ENCODE data around the gene TCEA2.

The TCEA2 gene

DNA sequence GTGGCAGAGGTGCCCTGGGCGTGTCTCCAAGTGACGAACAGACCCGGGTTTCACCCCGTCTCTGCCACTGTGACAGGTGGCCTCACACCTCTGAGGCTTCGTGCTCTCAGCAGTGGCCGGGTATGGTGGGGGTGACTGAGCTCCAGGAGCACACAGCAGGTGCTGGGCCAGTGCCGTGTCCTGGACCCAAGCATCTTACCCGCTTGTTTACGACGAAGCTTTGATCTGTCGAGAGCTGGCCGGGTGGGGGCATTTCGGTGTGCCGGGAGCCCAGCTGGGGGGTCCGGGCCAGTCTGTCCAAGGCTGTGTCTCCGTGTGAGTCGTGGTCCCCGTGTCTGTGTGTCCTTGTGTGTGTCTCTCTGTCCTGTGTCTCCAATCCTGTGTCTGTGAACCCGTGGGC, 28.3 kb downstream of the TCEA2 start:
- no peak for DNase-seq

DNA sequence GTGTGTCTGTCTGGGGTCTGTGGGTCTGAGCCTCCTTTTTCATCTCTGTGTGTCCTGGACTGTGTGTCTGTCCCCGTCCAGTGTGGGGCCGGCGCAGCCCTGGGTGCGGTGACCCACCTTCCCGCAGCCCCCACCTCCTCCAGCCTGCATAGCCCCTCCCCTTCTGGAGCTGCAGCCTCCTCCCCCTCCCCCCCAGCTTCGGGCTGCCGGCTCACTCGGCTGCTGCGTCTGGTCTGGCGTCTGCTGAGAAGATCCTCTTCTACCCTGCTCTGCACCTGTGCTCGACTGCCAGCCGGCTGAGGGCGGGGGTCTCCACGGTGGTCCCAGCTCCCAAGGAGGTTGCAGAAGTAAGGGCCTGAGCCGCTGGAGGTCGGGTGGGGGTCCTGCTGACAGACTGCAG, 28.8 kb downstream of the TCEA2 start:
- peak in 8 of 51 donors; percentile 26 to 50 (median 36) for DNase-seq

DNA sequence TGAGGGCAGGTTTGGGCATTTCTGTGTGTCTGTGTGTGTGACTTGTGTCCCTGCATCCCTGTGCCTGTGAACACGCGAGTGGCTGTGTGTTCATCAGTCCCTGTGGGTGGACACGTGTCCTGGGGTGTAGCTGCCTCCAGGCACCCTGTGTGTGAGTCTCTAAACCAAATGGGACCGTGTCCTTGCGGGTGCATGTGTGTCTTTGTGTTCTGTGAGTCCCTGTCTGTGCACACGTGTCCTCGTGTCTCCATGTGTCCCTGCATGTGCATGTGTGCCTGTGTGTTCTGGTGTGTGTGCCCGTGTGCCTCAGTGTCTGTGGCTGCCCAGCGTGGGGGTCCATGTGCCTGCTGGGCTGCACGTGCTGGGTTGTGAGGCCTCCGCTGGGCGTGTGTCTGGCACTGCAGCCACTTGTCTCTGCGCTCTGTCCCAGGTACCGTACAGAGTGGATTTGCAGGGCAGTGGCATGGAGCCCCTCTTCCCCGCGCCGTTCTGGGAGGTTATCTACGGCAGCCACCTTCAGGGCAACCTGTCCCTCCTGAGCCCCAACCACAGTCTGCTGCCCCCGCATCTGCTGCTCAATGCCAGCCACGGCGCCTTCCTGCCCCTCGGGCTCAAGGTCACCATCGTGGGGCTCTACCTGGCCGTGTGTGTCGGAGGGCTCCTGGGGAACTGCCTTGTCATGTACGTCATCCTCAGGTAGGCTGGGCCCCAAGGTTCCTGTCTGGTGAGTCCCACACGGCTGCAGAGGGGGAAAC, 29.4 kb downstream of the TCEA2 start:
- DNase-seq: peak in 2 of 51 donors; percentile 23 to 42

DNA sequence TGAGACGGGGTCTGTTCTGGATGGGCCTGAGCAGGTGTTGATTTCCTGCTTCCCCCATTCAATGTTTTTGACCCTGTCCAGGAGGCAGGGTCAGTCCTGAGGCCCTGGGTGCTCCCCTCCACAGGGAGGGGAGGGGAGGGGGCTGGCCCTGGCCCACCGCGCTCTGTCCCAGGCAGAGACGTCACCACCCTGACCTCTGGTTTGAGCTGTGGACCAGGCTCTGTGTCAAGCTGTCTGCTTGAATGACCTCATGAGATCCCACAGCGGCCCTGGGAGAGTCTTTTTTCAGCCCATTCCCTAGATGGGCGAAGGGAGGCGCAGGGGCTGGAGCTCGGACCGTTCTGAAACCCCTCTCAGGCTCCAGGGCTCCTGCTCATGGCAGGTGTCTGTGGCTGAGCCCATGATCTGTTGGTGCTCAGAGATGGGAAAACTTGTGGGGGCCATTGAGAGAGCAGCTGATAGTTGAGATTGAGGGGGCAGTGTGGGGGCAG, 30.1 kb downstream of the TCEA2 start:
- DNase-seq: no peak

DNA sequence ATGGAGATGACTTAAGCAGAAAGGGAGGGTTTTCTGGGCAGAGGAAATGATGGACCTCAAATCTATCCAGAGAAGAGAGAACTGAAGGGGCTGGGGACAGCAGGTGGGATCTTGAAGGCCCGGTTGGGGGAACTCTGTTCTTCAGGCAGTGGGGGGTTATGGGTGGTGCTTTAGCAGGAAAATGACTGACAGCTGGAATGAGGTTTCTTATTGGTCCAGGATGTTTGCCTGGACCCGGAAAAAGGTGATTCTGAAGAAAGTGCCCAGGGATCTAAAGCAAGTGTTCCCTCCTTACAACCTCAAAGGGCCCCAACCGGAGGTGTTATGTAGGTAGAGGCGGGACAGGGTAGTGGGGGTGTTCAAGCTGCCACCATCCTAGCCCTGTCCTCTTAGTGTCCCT, 32.5 kb downstream of the TCEA2 start:
- no peak for DNase-seq

DNA sequence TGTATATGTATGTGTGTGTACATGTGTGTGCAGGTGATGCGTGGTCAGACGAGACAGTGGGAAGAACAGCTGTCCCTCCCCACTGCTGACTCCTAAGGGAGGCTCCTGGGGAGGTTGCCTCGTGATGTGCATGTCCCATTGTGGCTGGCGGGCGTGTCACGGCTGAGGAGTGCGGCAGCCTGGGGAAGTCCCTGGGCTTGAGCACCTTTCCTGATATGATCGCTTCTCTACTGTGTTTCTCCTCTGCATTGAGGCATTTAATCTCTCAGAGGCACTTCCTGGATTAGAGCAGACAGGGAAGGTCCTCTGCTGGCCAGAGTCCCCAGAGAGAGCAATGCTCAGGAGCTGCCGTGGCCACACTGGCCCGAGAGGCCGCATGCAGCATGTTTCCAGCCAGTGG, 32.9 kb downstream of the TCEA2 start:
- DNase-seq: no peak

DNA sequence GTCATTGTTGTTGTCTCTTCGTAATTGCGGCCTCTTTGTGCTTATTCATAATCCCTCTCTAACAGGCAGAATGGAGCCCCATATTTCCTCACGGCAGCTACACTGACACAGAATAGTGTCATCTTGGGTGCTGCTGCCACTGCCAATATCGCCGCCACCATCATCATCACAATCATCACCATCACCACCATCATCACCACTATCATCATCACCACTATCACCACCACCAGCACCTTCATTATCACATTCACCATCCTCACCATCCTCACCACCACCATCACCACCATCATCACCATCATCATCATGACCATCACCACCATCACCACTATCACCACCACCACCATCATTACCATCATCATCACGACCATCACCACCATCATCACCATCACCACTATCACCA, 33.5 kb downstream of the TCEA2 start:
- DNase-seq: no peak

DNA sequence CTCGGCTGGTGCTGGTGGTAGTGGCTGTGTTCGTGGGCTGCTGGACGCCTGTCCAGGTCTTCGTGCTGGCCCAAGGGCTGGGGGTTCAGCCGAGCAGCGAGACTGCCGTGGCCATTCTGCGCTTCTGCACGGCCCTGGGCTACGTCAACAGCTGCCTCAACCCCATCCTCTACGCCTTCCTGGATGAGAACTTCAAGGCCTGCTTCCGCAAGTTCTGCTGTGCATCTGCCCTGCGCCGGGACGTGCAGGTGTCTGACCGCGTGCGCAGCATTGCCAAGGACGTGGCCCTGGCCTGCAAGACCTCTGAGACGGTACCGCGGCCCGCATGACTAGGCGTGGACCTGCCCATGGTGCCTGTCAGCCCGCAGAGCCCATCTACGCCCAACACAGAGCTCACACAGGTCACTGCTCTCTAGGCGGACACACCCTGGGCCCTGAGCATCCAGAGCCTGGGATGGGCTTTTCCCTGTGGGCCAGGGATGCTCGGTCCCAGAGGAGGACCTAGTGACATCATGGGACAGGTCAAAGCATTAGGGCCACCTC, 35.5 kb downstream of the TCEA2 start:
- no peak for DNase-seq

DNA sequence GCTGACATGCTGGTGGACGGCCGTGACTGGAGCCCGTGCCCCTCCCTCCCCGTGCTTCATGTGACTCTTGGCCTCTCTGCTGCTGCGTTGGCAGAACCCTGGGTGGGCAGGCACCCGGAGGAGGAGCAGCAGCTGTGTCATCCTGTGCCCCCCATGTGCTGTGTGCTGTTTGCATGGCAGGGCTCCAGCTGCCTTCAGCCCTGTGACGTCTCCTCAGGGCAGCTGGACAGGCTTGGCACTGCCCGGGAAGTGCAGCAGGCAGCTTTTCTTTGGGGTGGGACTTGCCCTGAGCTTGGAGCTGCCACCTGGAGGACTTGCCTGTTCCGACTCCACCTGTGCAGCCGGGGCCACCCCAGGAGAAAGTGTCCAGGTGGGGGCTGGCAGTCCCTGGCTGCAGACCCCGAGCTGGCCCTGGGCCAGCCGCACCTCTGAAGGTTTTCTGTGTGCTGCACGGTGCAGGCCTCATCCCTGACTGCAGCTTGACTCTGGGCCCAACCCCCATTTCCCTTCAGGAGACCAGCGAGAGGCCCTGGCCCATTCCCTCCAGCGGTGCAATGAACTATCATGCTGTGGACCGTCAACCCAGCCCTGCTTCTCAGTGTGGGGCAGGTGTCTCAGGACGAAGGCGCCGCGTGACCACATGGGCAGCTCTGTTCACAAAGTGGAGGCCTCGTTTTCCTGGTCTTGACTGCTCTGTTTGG, 36.2 kb downstream of the TCEA2 start:
- DNase-seq: peak in 8 of 51 donors; percentile 14 to 40 (median 28)

DNA sequence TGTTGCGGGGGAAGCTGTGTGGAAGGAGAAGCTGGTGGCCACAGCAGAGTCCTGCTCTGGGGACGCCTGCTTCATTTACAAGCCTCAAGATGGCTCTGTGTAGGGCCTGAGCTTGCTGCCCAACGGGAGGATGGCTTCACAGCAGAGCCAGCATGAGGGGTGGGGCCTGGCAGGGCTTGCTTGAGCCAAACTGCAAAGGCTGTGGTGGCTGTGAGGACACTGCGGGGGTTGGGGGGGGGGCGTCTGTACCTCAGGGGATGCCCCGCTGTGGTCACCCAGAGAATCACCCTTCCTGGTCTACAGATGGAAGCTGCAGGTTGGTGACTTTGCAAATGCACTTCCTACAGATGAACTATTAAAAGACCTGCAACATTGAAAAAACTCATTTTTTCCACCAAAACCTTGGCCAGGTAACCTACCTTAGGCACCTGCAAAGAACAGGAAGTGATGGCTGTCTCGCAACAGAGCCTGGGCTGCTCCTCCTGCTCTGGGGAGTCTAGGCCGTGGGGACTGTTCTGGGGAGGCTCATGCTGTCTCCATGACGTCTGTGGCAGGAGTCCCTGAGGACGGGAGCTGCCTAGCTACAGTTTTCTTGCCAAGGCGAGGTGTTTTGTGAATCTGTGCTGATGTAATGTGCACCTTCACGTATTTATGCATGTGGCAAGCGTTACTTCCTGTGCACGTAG, 37.0 kb downstream of the TCEA2 start:
- DNase-seq: no peak

DNA sequence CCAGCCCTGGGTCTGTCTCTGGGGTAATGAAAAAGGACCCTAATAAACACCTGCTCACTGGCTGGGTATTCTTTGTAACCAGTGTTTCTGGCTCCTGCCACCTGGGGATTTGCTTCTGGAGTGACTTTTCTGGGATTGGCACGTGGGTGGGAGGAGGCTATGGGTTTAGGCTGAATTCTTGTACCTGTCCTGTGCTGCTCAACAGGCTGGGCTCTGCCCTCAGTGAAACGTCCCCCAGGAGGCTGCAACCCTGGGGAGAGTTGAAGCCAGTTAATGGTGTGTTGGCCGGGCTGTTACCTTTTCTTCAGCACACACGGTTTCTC, 37.5 kb downstream of the TCEA2 start:
- DNase-seq: no peak

DNA sequence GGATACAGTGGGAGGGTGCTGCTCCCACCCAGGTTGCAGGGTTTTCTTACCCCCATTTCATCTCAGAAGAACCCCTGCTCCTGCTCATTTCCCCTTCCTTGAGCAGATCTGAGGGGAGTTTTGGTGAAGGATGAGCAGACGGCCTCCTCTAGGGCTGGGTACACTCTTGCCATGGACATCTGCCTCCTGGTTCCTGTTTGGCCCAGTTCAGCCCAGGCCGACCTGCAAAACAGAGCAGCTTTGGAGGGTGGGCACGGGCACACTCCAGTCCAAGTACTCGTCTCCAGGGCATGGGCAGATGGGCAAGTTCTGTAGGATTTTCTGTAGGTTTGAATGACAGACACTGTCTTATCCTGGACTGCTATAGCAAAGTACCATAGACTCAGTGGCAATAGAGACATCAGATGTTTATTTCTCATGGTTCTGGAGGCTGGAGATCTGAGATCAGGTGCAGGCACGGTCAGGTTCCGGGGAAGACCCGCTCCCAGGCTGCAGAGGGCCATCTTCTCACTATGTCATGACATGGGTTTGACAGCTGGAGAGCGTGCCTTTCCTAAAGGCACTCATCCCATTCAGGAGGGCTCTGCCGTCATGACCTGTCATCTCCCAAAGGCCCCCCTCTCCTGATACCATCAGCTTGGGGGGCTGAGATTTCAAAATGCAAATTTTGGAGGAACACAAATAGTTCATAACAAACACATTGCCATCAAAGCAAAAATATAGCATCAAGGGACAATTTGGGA, 38.1 kb downstream of the TCEA2 start:
- DNase-seq: no peak

DNA sequence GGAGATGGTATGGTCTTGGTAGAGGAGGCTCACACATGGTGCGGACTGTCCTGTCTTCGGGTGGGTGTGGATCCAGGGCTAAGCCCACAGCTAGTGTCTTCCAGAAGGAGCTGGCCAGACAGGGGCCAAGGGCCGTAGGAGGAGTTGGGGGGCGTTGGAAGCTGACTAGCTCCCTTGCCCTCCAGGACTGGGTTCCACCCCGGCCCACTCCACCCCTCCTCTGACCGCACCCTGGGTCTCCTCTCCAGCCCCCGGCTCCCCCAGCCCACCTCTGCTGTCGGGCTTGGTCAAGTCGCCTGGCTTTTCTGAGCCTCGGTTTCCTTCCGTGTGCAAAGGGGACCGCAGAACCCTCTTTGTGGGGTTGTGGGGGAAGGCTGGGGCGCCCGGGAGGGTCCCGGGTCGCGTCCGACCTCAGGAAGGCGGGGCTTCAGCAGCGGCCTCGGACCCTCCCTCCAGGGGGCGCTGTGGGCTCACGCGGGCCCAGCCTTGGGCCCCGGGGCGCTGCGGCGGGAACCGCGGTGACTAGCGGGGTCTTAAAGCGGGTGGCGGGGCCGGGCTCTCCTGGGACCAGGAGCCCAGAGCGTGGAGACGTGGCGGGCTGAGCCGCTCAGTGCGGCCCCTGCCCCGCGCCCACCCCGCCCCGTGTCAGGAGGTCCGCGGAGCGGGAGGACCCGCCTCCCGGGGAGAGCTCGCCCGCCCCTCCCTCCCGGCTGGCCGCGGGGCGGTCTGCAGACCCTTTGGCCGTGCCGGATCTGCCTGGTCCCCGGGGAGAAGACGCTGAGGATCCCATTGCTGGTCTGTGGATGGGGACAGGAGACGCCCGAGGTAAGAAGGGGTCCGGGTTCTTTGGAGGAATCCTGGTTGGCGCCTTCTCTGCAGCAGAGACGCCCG, 39.0 kb downstream of the TCEA2 start:
- DNase-seq: peak in 3 of 51 donors; percentile 25 to 55 (median 42)

DNA sequence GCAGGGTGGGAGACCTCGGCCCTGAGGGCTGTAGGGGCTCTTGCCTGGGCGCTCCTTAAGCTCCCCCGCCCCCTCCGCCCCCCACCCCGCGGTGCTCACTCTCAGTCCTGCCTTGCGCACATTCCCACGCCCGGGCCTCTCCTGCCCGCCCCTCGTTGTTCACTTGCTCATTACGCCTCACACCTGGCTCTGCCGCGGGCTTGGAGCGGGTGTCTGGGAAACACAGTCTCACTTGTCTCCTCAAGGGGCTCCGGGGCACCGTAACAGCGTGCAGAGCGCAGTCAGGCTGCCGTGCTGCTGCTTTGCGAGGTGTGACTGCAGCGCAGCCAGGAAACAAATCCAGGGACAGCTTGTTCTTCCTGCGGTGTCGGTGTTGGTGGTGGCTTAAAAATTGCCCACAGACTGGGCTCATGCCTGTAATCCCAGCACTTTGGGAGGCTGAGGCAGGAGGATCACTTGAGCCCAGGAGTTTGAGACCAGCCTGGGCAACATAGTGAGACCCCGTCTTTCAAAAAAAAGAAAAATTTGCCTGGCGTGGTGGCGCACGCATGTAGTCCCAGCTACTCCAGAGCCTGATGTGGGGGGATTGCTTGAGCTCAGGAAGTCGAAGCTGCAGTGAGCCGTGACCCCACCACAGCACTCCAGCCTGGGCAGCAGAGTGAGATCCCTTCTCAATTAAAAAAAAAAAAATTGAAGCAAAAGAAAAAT, 39.8 kb downstream of the TCEA2 start:
- peak in 7 of 51 donors; percentile 18 to 51 (median 33) for DNase-seq

DNA sequence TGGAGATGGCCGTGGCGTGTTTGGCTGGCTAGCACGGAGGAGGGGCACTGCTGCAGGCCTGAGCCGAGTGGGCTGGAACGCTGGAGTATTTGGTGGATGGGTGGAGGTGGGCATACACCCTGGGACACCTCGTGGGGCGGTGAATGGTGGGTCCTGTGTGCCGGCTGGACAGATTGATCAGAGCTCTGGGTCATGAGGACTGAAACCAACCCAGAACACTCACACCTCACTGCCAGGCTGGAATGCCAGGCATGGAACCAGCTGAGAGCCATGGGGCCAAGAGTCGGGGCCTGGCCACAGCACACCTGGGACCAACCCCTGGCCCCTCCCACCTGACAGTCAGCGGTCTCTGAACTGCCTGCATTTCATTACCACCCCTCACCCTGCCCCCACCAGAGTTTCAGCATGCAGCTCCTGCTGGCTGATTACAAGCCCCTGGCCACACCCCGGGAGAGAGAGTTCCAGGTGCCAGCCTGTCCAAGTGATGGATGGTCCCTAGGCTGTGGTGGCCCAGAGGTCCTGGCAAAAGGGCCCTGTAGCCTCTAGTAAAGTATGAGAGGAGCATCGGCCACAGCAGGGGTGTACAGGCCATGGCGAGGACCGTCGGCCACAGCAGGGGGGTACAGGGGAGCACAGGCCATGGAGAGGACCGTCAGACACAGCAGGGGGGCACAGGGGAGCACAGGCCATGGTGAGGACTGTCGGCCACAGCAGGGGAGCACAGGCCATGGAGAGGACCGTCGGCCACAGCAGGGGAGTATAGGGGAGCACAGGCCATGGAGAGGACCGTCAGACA, 41.1 kb downstream of the TCEA2 start:
- DNase-seq: no peak

DNA sequence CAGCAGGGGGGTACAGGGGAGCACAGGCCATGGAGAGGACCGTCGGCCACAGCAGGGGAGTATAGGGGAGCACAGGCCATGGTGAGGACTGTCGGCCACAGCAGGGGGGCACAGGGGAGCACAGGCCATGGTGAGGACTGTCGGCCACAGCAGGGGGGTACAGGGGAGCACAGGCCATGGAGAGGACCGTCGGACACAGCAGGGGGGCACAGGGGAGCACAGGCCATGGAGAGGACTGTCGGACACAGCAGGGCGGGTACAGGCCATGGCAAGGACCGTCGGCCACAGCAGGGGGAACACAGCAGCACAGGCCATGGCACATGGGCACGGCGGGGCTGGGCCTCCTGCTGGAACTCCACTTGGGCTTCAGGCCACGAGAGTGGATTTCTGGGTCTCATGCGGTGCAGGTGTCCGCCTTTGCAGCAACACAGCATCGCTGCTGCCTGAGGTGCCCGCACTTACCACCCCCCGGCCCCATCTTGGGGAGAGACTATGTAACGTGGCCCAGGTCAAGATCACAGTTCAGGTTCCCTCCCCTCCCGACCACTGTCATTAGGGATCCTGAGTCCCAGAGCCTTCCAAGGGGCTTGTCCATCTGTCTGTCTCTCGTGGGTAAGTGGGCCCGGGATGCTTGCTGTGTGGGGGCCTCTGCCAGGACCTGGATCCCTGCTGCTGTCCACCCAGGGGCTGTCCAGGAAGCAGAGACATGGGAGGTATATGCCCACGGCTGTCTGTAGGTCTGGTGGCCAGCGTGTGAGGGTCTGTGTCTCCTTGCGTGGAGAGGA, 41.9 kb downstream of the TCEA2 start:
- no peak for DNase-seq

DNA sequence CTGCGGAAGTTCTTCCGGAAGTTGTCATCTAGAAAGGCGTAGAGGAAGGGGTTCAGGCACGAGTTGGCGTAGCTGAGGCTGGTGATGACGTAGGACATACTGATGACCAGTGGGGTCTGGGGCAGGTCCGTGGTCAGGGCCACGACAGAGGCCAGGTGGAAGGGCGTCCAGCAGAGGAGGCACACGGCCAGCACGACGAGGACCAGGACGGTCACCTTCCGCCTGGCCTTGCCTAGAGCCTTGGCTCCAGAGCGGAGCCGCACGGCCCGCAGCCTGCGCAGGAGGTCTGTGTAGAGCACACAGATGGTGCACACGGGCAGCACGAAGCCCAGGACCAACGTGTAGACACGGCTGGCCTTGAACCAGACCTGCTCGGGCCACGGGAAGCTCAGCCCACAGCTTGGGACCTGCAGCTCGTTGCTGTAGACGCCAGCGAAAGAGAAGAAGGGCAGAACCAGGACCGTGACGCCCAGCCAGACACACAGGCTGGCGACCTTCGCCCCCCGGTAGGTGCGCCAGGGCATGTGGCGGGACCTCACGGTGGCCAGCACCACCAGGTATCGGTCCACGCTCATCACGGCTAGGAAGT, 42.9 kb downstream of the TCEA2 start:
- DNase-seq: no peak

Measured in hypothalamus (tissue), 51 donors.